Stimulated activated CD4-positive, alpha-beta T cell treated with anti-CD3 and anti-CD28 coated beads, Interleukin-1b, Interleukin-23, amount 100 ng/mL, for 24 hours (primary cell): Measurements from ENCODE around the gene APOL4.
"Not testable (repeated sequence)": the region's sequence is repeated elsewhere in the genome, so short reads cannot be mapped to it uniquely, and the experiment has no call there.

Source experiments
- DNase-seq, 4 experiments: peaks; one replicate each; pipeline ENCODE4 v3.0.0-alpha.2; 2020; ENCODE audit warnings: low read depth in 4 of 4, low spot score in 1 of 4

Gene APOL4

GRCh38 chr22:36208914-36209313, 7.3 kb upstream of the APOL4 start:
- no peak for DNase-seq

GRCh38 chr22:36208162-36208765, 6.7 kb upstream of the APOL4 start:
- DNase-seq, result no peak

GRCh38 chr22:36206255-36206654, 4.6 kb upstream of the APOL4 start:
- no peak for DNase-seq

- not testable (repeated sequence) for DNase-seq
These were observed 4.0 kb upstream of the APOL4 start for GRCh38 chr22:36205573-36205972.

- no peak for DNase-seq
These were observed 3.0 kb upstream of the APOL4 start for GRCh38 chr22:36204632-36205015.

GRCh38 chr22:36204001-36204631, 2.5 kb upstream of the APOL4 start:
- no peak for DNase-seq

- DNase-seq, result not testable (repeated sequence)
These were observed 1.8 kb upstream of the APOL4 start for GRCh38 chr22:36203441-36203840.

- DNase-seq, result not testable (repeated sequence)
These were observed 1.3 kb upstream of the APOL4 start for GRCh38 chr22:36202906-36203305.

- not testable (repeated sequence) for DNase-seq
These were observed 584 bp downstream of the APOL4 start for GRCh38 chr22:36201025-36201424.

GRCh38 chr22:36199001-36199551, 2.5 kb downstream of the APOL4 start:
- no peak for DNase-seq

GRCh38 chr22:36198536-36198935, 3.1 kb downstream of the APOL4 start:
- no peak for DNase-seq

GRCh38 chr22:36197514-36198146, 4.0 kb downstream of the APOL4 start:
- peak in 1 of 4 experiments; percentile 4 for DNase-seq

GRCh38 chr22:36197065-36197440, 4.6 kb downstream of the APOL4 start:
- no peak for DNase-seq

GRCh38 chr22:36196254-36197064, 5.2 kb downstream of the APOL4 start:
- no peak for DNase-seq

GRCh38 chr22:36194971-36195370, 6.6 kb downstream of the APOL4 start:
- peak in 1 of 4 experiments; percentile 9 for DNase-seq

GRCh38 chr22:36194385-36194784, 7.2 kb downstream of the APOL4 start:
- no peak for DNase-seq

- DNase-seq, result no peak
These were observed 8.0 kb downstream of the APOL4 start for GRCh38 chr22:36193577-36193976.

GRCh38 chr22:36193171-36193570, 8.4 kb downstream of the APOL4 start:
- no peak for DNase-seq

- no peak for DNase-seq
These were observed 9.1 kb downstream of the APOL4 start for GRCh38 chr22:36192542-36192941.

GRCh38 chr22:36191106-36191836, 10.3 kb downstream of the APOL4 start:
- DNase-seq, result no peak

- not testable (repeated sequence) for DNase-seq
These were observed 13.7 kb downstream of the APOL4 start for GRCh38 chr22:36187862-36188261.
